Effector memory CD4-positive, alpha-beta T cell (primary cell): ENCODE data around the gene ACAD11.

Source experiments
- DNase-seq, 3 donors: peaks; one replicate each; pipeline ENCODE4 v3.0.0-alpha.2; 2020
- H3K27ac ChIP-seq: 2 replicates; pipeline ENCODE4 v1.7.0; 2013; ENCODE audit warnings: mild to moderate bottlenecking, low read length, moderate library complexity; ENCODE audit not compliant: insufficient read depth, poor library complexity, severe bottlenecking
- H3K27me3 ChIP-seq: replicated peaks from 2 replicates; pipeline ENCODE4 v1.7.0; 2013; ENCODE audit warnings: mild to moderate bottlenecking, low read length; ENCODE audit not compliant: insufficient read depth, control insufficient read depth, poor library complexity, severe bottlenecking
- H3K36me3 ChIP-seq: 2 replicates; pipeline ENCODE4 v1.7.0; 2013; ENCODE audit warnings: mild to moderate bottlenecking, low read length, moderate library complexity; ENCODE audit not compliant: control insufficient read depth, insufficient read depth
- H3K4me1 ChIP-seq: 2 replicates; pipeline ENCODE4 v1.7.0; 2013; ENCODE audit warnings: low read length, mild to moderate bottlenecking; ENCODE audit not compliant: control insufficient read depth, insufficient read depth, poor library complexity, severe bottlenecking
- H3K4me3 ChIP-seq: 2 replicates; pipeline ENCODE4 v1.7.0; 2013; ENCODE audit warnings: low read length, low read depth, mild to moderate bottlenecking; ENCODE audit not compliant: insufficient read depth, poor library complexity, severe bottlenecking
- H3K9me3 ChIP-seq: 2 replicates; pipeline ENCODE4 v1.7.0; 2013; ENCODE audit warnings: mild to moderate bottlenecking, low read length, moderate library complexity; ENCODE audit not compliant: control insufficient read depth

The ACAD11 gene

GRCh38 chr3:132630612-132631011, 29.0 kb downstream of the ACAD11 start:
- Histone ChIP-seq H3K4me1 (no peaks in the 10 kb centered on the region), H3K36me3 (peaks cover 4% of the 10 kb centered on the region), H3K4me3 (no peak overlapping the region), H3K9me3 (no peaks in the 10 kb centered on the region), H3K27ac (no peak overlapping the region), H3K27me3 (no peaks in the 10 kb centered on the region)
- no peak for DNase-seq

- H3K27me3 ChIP-seq: no peaks in the 10 kb centered on the region
- peaks cover 4% of the 10 kb centered on the region for H3K36me3 ChIP-seq
- H3K4me1 ChIP-seq: no peaks in the 10 kb centered on the region
- DNase-seq: no peak
- H3K27ac ChIP-seq: no peak overlapping the region
- no peaks in the 10 kb centered on the region for H3K9me3 ChIP-seq
- H3K4me3 ChIP-seq: no peak overlapping the region
Observed at GRCh38 chr3:132629928-132630327, 29.7 kb downstream of the ACAD11 start.

GRCh38 chr3:132628157-132628556, 31.5 kb downstream of the ACAD11 start:
- no peaks in the 10 kb centered on the region for H3K27me3 ChIP-seq
- H3K4me1 ChIP-seq: no peaks in the 10 kb centered on the region
- H3K9me3 ChIP-seq: no peaks in the 10 kb centered on the region
- DNase-seq: no peak
- H3K4me3 ChIP-seq: no peak overlapping the region
- peaks cover 4% of the 10 kb centered on the region for H3K36me3 ChIP-seq
- no peak overlapping the region for H3K27ac ChIP-seq

GRCh38 chr3:132626955-132627354, 32.7 kb downstream of the ACAD11 start:
- H3K4me3 ChIP-seq: no peak overlapping the region
- no peak overlapping the region for H3K27ac ChIP-seq
- H3K27me3 ChIP-seq: no peaks in the 10 kb centered on the region
- H3K9me3 ChIP-seq: no peaks in the 10 kb centered on the region
- H3K36me3 ChIP-seq: peaks cover 4% of the 10 kb centered on the region
- H3K4me1 ChIP-seq: no peaks in the 10 kb centered on the region
- no peak for DNase-seq

- Histone ChIP-seq H3K27me3 (no peaks in the 10 kb centered on the region), H3K36me3 (peaks cover 4% of the 10 kb centered on the region), H3K4me3 (no peak overlapping the region), H3K27ac (no peak overlapping the region), H3K9me3 (no peaks in the 10 kb centered on the region), H3K4me1 (no peaks in the 10 kb centered on the region)
- DNase-seq: no peak
Observed at GRCh38 chr3:132625613-132626012, 34.0 kb downstream of the ACAD11 start.

GRCh38 chr3:132624790-132625189, 34.8 kb downstream of the ACAD11 start:
- no peak overlapping the region for H3K4me3 ChIP-seq
- H3K36me3 ChIP-seq: peaks cover 4% of the 10 kb centered on the region
- no peak overlapping the region for H3K27ac ChIP-seq
- DNase-seq: no peak
- no peaks in the 10 kb centered on the region for H3K4me1 ChIP-seq
- no peaks in the 10 kb centered on the region for H3K9me3 ChIP-seq
- H3K27me3 ChIP-seq: no peaks in the 10 kb centered on the region

GRCh38 chr3:132623646-132624045, 36.0 kb downstream of the ACAD11 start:
- no peaks in the 10 kb centered on the region for H3K4me1 ChIP-seq
- H3K36me3 ChIP-seq: peaks cover 4% of the 10 kb centered on the region
- H3K9me3 ChIP-seq: no peaks in the 10 kb centered on the region
- DNase-seq: no peak
- no peaks in the 10 kb centered on the region for H3K27me3 ChIP-seq
- H3K27ac ChIP-seq: no peak overlapping the region
- no peak overlapping the region for H3K4me3 ChIP-seq

GRCh38 chr3:132622761-132623160, 36.8 kb downstream of the ACAD11 start:
- no peak overlapping the region for H3K4me3 ChIP-seq
- no peak for DNase-seq
- H3K36me3 ChIP-seq: no peaks in the 10 kb centered on the region
- no peaks in the 10 kb centered on the region for H3K27me3 ChIP-seq
- H3K27ac ChIP-seq: no peak overlapping the region
- no peaks in the 10 kb centered on the region for H3K9me3 ChIP-seq
- H3K4me1 ChIP-seq: no peaks in the 10 kb centered on the region

GRCh38 chr3:132622148-132622547, 37.5 kb downstream of the ACAD11 start:
- H3K4me3 ChIP-seq: no peak overlapping the region
- H3K36me3 ChIP-seq: no peaks in the 10 kb centered on the region
- DNase-seq: no peak
- H3K27ac ChIP-seq: no peak overlapping the region
- H3K9me3 ChIP-seq: no peaks in the 10 kb centered on the region
- H3K4me1 ChIP-seq: no peaks in the 10 kb centered on the region
- H3K27me3 ChIP-seq: no peaks in the 10 kb centered on the region

- Histone ChIP-seq H3K27ac (no peak overlapping the region), H3K9me3 (no peaks in the 10 kb centered on the region), H3K36me3 (no peaks in the 10 kb centered on the region), H3K4me3 (no peak overlapping the region), H3K27me3 (no peaks in the 10 kb centered on the region), H3K4me1 (no peaks in the 10 kb centered on the region)
- DNase-seq: no peak
Observed at GRCh38 chr3:132616780-132617179, 42.8 kb downstream of the ACAD11 start.

GRCh38 chr3:132615881-132616280, 43.7 kb downstream of the ACAD11 start:
- H3K4me1 ChIP-seq: no peaks in the 10 kb centered on the region

More at GRCh38 chr3:132615881-132616280, 43.7 kb downstream of the ACAD11 start:
- H3K4me3 ChIP-seq: no peak overlapping the region
- no peaks in the 10 kb centered on the region for H3K9me3 ChIP-seq
- H3K27ac ChIP-seq: no peak overlapping the region
- no peaks in the 10 kb centered on the region for H3K27me3 ChIP-seq
- DNase-seq: no peak
- H3K36me3 ChIP-seq: no peaks in the 10 kb centered on the region
